ES-I3 (cell line): Measurements from ENCODE around the gene NCAPG.

Experiments used
- H3K36me3 ChIP-seq: 2 replicates; pipeline ENCODE4 v1.6.1; 2013; ENCODE audit warnings: mild to moderate bottlenecking, low read length, control low read depth, moderate library complexity; ENCODE audit not compliant: insufficient read depth
- H3K4me1 ChIP-seq: 2 replicates; pipeline ENCODE4 v1.6.1; 2013; ENCODE audit warnings: mild to moderate bottlenecking, control low read depth, low read length; ENCODE audit not compliant: insufficient read depth
- H3K9ac ChIP-seq: 2 replicates; pipeline ENCODE4 v1.6.1; 2013; ENCODE audit warnings: low read depth, mild to moderate bottlenecking, low read length, moderate library complexity
- H3K9me3 ChIP-seq: 2 replicates; pipeline ENCODE4 v1.6.1; 2013; ENCODE audit warnings: mild to moderate bottlenecking, low read length, moderate library complexity; ENCODE audit not compliant: control insufficient read depth, insufficient read depth

NCAPG gene, protein sequence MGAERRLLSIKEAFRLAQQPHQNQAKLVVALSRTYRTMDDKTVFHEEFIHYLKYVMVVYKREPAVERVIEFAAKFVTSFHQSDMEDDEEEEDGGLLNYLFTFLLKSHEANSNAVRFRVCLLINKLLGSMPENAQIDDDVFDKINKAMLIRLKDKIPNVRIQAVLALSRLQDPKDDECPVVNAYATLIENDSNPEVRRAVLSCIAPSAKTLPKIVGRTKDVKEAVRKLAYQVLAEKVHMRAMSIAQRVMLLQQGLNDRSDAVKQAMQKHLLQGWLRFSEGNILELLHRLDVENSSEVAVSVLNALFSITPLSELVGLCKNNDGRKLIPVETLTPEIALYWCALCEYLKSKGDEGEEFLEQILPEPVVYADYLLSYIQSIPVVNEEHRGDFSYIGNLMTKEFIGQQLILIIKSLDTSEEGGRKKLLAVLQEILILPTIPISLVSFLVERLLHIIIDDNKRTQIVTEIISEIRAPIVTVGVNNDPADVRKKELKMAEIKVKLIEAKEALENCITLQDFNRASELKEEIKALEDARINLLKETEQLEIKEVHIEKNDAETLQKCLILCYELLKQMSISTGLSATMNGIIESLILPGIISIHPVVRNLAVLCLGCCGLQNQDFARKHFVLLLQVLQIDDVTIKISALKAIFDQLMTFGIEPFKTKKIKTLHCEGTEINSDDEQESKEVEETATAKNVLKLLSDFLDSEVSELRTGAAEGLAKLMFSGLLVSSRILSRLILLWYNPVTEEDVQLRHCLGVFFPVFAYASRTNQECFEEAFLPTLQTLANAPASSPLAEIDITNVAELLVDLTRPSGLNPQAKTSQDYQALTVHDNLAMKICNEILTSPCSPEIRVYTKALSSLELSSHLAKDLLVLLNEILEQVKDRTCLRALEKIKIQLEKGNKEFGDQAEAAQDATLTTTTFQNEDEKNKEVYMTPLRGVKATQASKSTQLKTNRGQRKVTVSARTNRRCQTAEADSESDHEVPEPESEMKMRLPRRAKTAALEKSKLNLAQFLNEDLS

DNA sequence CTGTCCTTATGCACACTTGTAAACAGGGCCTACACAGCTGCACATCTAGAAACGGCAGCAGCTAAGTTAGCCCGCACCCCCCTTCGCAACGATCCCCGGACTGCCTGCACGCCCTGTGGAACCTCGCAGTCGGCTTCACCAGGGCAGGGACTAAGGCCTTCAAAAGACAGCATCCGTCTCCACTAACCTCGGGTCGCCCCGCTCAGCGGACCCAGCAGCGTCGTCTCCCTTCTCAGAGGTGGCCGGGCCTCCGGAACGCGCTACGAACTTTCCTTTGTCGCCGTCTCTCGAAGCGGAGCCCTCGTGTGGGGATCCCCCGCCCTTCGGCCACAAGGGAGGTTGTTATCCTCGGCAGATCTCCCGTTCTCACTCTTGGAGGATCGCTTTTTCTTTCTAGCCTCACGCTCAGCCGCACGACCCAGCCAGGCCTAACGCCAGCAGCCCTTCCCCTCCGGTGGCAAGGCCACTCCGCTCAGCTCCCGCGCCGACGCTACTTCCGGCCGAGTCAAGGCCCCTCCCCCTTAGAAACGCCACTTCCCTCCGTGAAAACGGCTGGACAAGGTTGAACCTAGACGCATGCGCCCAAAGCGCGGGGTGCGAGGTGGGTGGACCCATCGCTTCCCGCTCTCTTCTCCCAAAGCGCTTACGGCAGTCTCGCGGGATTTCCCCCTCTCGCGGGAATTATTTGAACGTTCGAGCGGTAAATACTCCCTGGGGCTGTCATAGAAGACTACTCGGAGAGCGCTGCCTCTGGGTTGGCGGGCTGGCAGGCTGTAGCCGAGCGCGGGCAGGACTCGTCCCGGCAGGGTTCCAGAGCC is at the start of gene NCAPG, which contains the start of gene DCAF16:
Gene NCAPG (plus strand): TSS at position 720 of the 818 bp plus-strand sequence. CDS start 99 bp downstream, outside the sequence.
Gene DCAF16 (minus strand): TSS at position 498 of the 818 bp plus-strand sequence. CDS start 6,616 bp downstream, outside the sequence.
- Histone ChIP-seq H3K36me3 (peaks cover 2% of the 10 kb centered on the region; the same call in 1 of the 2 replicates), H3K9ac (peak within 1 kb of the TSS; percentile 91), H3K9me3 (no peaks in the 10 kb centered on the region), H3K4me1 (peaks cover 9% of the 10 kb centered on the region; the same call in 1 of the 2 replicates)

DNA sequence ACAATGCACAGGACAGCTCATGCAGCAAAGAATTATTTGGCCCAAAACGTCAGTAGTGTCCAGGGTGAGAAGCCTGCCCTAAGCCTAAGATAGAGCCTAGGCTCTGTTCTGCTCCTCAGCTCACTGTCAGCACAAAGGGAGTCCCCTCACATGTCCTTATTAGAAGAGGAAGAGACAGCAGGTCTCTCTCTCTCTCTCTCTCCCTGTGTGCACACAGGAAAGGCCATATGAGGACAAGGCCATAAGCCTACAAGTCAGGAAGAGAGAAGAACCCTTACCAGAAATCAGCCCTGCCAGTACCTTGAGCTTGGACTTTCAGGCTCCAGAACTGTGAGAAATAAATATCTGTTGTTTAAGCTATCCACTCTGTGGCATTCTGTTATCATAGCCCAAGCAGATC is 49.7 kb upstream of the NCAPG start:
- no peaks in the 10 kb centered on the region for H3K9me3 ChIP-seq
- H3K36me3 ChIP-seq: no peaks in the 10 kb centered on the region
- H3K4me1 ChIP-seq: peaks cover 5% of the 10 kb centered on the region; the same call in 1 of the 2 replicates
- no peak overlapping the region for H3K9ac ChIP-seq

DNA sequence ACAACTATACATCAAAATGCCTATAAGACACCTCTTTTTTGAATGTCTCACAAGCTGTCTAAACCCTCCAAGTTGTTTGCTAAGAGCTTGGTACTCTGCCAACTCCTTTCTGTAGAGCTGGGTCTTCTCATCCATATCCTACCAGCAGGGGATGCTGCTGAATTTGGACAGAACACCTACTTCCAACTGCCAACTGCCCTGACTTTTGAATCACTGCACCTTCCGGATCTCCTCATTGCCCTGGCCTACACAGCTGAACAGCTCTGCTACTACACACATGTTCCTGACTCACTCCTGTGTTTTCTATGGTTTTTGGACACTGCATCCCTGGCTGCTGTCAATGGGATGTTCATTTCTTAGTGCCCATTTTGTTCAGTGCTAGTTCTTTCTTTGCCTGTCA is 48.1 kb upstream of the NCAPG start:
- H3K4me1 ChIP-seq: peaks cover 5% of the 10 kb centered on the region; the same call in 1 of the 2 replicates
- no peak overlapping the region for H3K9ac ChIP-seq
- H3K36me3 ChIP-seq: no peaks in the 10 kb centered on the region
- H3K9me3 ChIP-seq: no peaks in the 10 kb centered on the region

DNA sequence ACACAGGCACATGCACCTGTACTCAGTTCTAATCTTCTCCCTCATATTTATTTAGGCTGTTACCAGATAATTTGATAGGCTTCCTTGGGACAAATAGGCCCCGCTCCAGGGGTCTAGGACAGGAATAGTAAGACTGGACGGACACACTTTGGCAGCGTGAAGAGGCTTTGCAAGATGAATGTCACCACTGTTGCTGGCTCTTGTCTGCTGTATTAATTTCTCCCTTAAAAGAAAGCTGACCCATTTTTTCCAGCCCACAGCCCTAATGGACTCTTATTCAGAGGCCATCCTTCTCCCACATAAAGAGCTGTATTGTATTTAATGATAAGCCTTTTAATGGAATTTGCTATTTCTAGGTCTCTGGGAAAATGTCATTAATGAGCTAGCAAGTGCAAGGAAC is 47.4 kb upstream of the NCAPG start:
- no peak overlapping the region for H3K9ac ChIP-seq
- H3K9me3 ChIP-seq: no peaks in the 10 kb centered on the region
- peaks cover 5% of the 10 kb centered on the region; the same call in 1 of the 2 replicates for H3K4me1 ChIP-seq

DNA sequence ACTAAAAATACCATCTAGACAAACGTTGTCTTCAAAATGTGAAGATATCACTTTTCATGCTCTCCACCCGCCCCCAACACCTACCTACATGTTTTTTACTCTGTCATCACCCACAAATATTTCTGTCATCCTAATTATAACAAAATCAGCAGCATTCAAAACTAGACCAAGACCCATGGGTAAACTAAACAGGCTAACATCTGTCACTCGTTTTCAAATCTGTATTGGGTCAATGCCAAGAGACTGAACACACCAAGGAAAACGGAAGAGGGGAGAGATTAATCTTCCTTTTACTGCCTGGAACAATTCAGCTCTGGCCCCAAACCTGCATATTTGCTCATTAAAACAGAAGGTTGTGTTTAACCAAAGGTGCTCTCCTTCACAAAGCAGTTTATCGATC is 46.8 kb upstream of the NCAPG start:
- Histone ChIP-seq H3K36me3 (no peaks in the 10 kb centered on the region), H3K9ac (no peak overlapping the region), H3K9me3 (no peaks in the 10 kb centered on the region), H3K4me1 (peaks cover 5% of the 10 kb centered on the region; the same call in 1 of the 2 replicates)

More for the DNA sequence above, 47.4 kb upstream of the NCAPG start:
- H3K36me3 ChIP-seq: no peaks in the 10 kb centered on the region

DNA sequence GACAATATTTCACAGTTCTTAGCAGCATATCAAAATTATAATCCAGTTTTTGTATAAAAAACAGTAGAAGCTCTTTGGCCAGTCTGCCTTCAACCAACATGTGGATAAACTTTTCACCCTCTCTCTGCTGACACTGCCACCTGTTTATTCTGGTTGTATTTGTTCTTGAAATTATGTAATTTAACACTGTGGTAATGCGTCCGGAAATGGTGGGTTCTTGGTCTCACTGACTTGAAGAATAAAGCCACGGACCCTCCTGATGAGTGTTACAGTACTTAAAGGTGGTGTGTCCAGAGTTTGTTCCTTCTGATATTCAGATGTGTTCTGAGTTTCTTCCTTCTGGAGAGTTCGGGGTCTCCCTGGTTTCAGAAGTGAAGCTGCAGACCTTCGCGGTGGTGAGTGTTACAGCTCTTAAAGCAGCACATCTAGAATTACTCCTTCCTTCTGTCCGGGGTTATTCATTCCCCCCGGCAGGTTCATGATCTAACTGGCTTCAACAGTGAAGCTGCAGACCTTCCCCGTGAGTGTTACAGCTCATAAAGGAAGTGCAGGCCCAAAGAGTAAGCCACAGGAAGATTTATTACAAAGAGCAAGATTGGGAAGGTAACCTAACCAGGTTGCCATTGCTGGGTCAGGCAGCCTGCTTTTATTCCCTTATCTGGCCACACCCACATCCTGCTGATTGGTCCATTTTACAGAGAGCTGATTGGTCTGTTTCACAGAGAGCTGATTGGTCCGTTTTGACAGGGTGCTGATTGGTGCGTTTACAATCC is 45.1 kb upstream of the NCAPG start:
- Histone ChIP-seq H3K36me3 (no peaks in the 10 kb centered on the region), H3K4me1 (peaks cover 2% of the 10 kb centered on the region; the same call in 1 of the 2 replicates), H3K9ac (no peak overlapping the region), H3K9me3 (no peaks in the 10 kb centered on the region)

DNA sequence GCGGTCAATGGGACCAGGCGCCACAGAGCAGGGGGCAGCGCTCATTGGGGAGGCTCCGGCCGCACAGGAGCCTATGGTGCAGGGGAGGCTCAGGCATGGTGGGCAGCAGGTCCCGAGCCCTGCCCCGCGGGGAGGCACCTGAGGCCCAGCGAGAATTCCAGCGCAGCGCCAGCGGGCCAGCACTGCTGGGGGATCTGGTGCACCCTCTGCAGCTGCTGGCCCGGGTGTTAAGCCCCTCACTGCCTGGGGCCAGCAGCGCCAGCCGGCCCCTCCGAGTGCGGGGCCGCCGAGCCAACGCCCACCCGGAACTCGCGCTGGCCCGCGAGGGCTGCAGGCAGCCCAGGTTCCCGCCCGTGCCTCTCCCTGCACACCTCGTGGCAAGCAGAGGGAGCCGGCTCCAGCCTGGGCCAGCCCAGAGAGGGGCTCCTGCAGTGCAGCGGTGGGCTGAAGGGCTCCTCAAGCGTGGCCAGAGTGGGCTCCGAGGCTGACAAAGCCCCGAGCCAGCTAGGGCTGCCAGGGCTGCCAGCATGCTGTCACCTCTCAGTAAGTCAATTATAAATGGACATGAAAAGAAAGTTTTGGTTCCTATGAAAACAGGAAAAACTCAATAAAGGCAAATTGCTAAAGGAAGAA is 43.8 kb upstream of the NCAPG start:
- H3K36me3 ChIP-seq: no peaks in the 10 kb centered on the region
- no peak overlapping the region for H3K9ac ChIP-seq
- H3K4me1 ChIP-seq: no peaks in the 10 kb centered on the region
- no peaks in the 10 kb centered on the region for H3K9me3 ChIP-seq

DNA sequence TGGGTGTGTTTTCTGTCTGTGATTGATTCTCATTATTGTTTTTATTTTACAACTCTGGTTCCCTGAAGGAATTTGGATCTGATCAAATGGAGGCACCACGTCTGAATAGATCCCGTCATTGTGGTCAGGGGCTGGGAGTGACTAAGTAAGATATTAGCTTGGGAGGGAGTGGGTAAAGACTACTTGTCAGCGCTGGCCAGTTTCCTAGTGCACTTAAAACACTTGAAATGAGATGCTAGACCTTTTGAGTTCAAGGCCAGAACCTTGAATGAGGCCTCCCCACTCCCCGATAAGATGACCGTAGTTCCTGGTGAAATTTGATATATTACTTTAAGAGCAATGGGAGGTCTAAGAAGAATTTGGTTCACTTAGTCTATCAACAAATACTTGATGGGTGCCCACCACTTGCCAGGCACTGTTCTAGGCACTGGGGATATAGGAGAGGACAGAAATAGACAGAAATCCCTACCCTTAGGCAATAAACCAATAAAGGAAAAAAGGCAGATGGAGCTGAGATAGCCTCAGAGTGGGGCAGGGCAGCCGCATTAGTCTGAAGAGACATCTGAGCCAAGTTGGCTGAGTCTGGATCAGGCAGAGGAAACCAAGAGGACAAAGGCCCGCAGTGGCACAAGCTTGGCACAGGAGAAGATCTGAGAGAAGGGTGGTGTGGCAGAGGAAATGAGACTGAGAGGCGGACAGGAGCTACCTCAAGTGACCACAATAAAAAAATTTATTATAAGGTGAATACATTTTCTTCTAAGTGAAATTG is 41.2 kb upstream of the NCAPG start:
- no peaks in the 10 kb centered on the region for H3K4me1 ChIP-seq
- H3K9ac ChIP-seq: no peak overlapping the region
- no peaks in the 10 kb centered on the region for H3K36me3 ChIP-seq
- no peaks in the 10 kb centered on the region for H3K9me3 ChIP-seq

DNA sequence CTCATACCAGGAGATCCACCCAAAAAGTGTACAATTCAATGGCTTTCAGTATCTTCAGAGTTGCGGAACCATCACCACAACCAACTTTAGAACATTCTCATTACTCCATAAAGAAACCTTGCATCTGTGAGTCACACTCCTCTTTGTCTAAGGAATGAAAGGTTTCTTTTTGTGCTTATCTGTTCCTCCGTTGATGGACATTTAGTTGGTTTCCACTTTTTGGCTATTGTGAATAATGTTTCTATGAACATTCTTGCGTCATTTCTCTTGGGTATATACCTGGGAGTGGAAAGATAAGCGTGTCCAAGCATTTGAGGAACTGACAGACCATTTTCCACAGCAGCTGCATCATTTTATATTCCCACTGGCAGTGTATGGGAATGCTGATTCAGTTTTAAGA is 39.9 kb upstream of the NCAPG start:
- Histone ChIP-seq H3K9me3 (no peaks in the 10 kb centered on the region), H3K9ac (no peak overlapping the region), H3K36me3 (no peaks in the 10 kb centered on the region), H3K4me1 (no peaks in the 10 kb centered on the region)

DNA sequence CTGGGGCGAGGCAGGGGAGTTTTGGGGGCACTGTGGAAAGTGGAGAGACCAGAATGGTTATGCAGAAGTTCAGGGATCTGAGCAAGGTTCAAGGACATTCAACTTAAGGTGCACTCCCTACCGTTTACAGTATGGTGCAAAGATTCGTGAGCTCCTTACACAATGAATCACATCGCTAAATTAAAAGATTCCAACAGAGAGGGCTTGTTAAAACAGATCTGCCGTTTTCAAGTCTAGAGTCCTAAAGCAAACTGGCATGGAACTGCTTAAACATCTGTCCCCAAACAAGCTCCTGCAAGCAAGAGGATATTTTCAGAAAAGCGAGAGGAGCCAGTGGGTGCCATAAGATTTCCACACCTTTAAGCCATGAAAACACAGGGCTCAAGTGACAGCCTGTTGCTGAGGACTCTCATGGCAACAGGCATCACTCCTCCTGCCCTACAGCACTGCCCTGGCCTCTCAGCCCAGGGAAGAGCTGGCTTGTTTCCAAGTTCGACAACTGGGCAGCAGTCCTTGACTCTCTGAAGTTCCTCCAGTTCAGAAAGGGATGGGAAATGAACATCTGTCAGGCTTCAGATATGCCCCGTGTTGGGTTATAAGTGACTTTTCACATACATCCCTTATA is 39.4 kb upstream of the NCAPG start:
- no peaks in the 10 kb centered on the region for H3K9me3 ChIP-seq
- H3K4me1 ChIP-seq: no peaks in the 10 kb centered on the region
- H3K9ac ChIP-seq: no peak overlapping the region
- H3K36me3 ChIP-seq: no peaks in the 10 kb centered on the region

DNA sequence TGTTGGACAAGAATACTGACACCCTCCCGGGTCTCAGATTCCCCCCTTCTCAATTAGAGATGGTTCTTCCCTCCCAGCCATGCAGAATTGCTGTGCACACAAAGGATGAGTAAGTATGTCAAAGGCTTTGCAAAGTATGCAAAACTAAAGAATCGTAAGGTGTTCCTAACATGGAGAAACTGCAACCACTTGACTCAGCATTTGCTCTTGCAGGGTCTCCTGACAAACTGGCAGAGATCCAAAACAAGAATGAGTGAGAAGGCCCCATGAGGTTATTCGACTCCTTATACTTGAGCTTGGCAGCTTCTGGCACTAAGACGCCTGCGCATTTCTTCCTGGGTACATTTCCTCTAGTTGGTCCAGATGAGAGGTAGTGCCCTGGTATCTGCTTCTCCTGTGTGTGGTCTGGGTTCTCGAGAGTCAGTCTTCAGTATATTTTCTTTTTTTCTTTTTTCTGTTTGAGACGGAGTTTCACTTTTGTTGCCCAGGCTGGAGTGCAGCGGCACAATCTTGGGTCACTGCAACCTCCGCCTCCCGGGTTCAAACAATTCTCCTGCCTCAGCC is 37.6 kb upstream of the NCAPG start:
- Histone ChIP-seq H3K36me3 (no peaks in the 10 kb centered on the region), H3K9ac (no peak overlapping the region), H3K4me1 (no peaks in the 10 kb centered on the region), H3K9me3 (no peaks in the 10 kb centered on the region)

DNA sequence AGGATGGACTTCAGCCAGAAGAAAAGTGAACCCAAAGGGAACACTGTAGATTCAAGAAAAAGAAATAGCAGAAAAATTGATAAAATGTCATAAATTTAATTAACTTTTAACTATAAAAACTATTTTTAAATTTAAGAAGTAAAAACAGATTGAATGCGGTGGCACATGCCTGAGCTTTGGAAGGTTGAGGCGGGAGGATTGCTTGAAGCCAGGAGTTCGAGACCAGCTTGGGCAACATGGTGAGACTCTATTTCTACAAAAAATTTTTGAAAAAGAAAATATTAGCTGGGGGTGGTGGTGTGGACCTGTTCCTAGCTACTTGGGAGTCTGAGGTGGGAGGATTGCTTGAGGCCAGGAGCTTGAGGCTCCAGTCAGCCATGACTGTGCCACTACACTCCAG is 32.3 kb upstream of the NCAPG start:
- H3K9me3 ChIP-seq: no peaks in the 10 kb centered on the region; the same call in 1 of the 2 replicates
- no peaks in the 10 kb centered on the region; the same call in 1 of the 2 replicates for H3K4me1 ChIP-seq
- no peak overlapping the region for H3K9ac ChIP-seq
- no peaks in the 10 kb centered on the region for H3K36me3 ChIP-seq
